DND-41 (cell line): ENCODE data around the gene CTCF.

Experiments used
- CTCF ChIP-seq: IDR thresholded peaks from 2 replicates; pipeline ENCODE4 v1.5.1; 2012; ENCODE audit warnings: borderline replicate concordance, low read length, moderate library complexity, mild to moderate bottlenecking; ENCODE audit not compliant: poor library complexity, severe bottlenecking; ENCODE audit errors: extremely low read depth
- EZH2 ChIP-seq: IDR thresholded peaks from 3 replicates; pipeline ENCODE4 v1.6.1; 2012; ENCODE audit warnings: borderline replicate concordance, low read depth, mild to moderate bottlenecking, moderate library complexity, low read length, inconsistent platforms; ENCODE audit not compliant: severe bottlenecking

DNA sequence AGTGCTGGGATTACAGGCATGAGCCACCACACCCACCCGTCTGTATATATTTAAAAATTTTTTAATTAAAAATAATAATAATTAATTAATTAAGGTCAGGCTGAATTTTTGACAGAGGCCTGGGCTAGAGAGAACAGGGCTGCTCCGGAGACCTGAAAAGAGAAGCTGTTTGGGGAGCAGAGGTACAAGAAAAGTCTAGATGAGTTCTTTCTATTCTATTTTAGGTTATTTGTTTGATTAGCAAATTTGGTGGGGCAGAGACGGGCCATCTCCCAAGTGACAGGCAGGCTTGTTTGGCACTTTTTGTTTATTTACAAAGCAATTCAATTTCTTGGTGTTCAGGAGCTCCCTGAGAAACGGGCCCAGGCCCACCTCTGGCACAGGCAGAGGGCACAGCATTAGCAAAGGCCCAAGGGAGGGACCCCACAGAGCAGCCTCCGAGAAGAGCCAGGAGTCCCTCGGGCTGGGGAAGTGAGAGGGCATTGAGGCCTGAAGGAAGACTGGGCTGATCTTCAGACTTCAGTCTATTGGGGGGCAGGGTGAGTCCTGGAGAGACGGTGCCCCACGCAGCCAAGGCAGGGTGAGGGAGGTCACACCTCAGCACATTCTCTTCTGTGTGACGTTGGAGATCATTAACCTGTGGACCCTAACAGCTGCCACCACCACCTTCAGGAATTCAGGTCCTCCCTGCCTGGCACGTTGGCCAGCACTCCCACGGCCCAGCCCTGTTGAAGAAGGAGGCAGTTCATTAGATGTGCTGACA, 44.5 kb upstream of the CTCF start:
- no peak for TF ChIP-seq CTCF
- no peak for TF ChIP-seq EZH2
